Activated CD4-positive, alpha-beta T cell treated with anti-CD3 and anti-CD28 coated beads for 36 hours (primary cell): ENCODE measurements around the gene SCLT1. TPM values are rescaled to one million over a fixed set of nuclear protein-coding genes. Genes with fewer than 3 reads are reported as not detected.

ENCODE experiments used
- ATAC-seq: fragments of 200-7000 bp; cut with Tn5 transposase; one replicate; pipeline ENCODE4 v1.10.0; 2021; ENCODE audit warnings: mild to moderate bottlenecking, moderate library complexity
- CTCF ChIA-PET: fragments of 350-600 bp; sonication (Branson Sonifier 250); formaldehyde crosslinking; loops from one replicate; lab custom pipeline; 2021; ENCODE audit warnings: antibody characterized with exemption; lab: Charles Lee
- POLR2A ChIA-PET: fragments of 350-600 bp; sonication (Branson Sonifier 250); formaldehyde crosslinking; loops from one replicate; lab custom pipeline; 2021; ENCODE audit warnings: antibody characterized with exemption, inconsistent platforms; lab: Charles Lee
- DNase-seq: peaks from one replicate; pipeline ENCODE4 v3.0.0-alpha.2; 2020
- H3K27ac Mint-ChIP-seq: one replicate; pipeline ENCODE4 v1.8.0; 2021; ENCODE audit warnings: mixed read lengths
- H3K27me3 Mint-ChIP-seq: one replicate; pipeline ENCODE4 v1.8.0; 2021; ENCODE audit warnings: mixed read lengths
- H3K36me3 Mint-ChIP-seq: one replicate; pipeline ENCODE4 v1.8.0; 2021; ENCODE audit warnings: low read depth, mixed read lengths
- H3K4me1 Mint-ChIP-seq: one replicate; pipeline ENCODE4 v1.8.0; 2021; ENCODE audit warnings: mixed read lengths
- H3K4me3 Mint-ChIP-seq: one replicate; pipeline ENCODE4 v1.8.0; 2021; ENCODE audit warnings: mild to moderate bottlenecking, moderate library complexity, mixed read lengths
- H3K9me3 Mint-ChIP-seq: one replicate; pipeline ENCODE4 v1.8.0; 2021; ENCODE audit warnings: low read depth, mixed read lengths
- intact Hi-C, 2 experiments: fragments of 100-400 bp; cut with DNase I in 1 of 2; cut with micrococcal nuclease in 1 of 2; formaldehyde crosslinking; loops; one replicate each; pipeline versions ENCODE4 v1.14.2 to v1.15.1; 2022 to 2024; cut with DNase I, micrococcal nuclease
- total RNA-seq, 2 experiments: library from RNA; stranded (reverse); gene quantifications; one replicate each; pipeline ENCODE4 v1.2.3, GENCODE V29; 2021

SCLT1 gene
- total RNA-seq, 2 experiments from 2014 or later = 18.7 to 19.3 TPM

DNA sequence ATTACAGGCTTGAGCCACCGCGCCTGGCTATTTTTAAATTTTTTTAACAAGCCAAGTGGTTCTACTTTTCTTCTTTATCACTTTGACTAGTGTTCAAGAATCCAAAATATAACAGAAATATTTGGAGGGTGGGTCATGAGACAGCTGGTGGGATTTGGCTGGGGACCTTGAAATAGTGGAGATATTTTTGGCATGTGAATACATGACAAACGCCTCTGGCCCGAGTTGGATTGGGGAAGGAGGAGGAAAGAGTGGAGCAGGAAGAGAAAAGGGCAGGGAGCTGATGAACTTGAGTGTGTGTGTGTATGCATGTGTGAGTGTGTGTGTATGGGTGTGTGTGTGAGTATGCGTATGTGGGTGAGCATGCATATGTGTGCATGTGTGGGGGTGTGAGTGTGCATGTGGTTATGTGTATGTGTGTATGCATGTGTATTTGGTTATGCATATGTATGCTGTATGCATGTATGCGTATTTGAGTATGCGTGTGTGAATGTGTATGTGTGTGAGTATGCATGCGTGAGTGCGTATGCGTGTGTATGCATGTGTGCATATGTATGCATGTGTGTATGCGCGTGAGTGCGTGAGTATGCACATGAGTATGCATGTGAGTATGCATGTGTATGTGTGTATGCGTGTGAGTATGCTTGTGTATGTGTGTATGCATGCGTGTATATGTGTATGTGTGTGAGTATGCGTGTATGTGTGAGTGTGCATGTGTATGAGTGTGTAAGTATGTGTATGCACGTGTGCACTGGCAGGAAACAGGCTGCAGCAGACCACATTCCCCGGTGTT, 234.3 kb downstream of the SCLT1 start:
- Mint-ChIP-seq H3K27me3 (no peaks in the 10 kb centered on the region), H3K27ac (no peak overlapping the region), H3K4me3 (no peak overlapping the region), H3K9me3 (no peaks in the 10 kb centered on the region), H3K36me3 (peaks cover 72% of the 10 kb centered on the region), H3K4me1 (peaks cover 52% of the 10 kb centered on the region)
- CTCF ChIA-PET = interaction anchor here (1.1 kb wide), 1 partner anchor 10 kb away, joined by 3 read pairs; no protein-coding TSS in a partner anchor
- POLR2A ChIA-PET = interaction anchor here (0.7 kb wide), 1 partner anchor 571 kb away, joined by 3 read pairs; no protein-coding TSS in a partner anchor
- ATAC-seq = no peak
- DNase-seq = no peak
- intact Hi-C loops = no loop called here

DNA sequence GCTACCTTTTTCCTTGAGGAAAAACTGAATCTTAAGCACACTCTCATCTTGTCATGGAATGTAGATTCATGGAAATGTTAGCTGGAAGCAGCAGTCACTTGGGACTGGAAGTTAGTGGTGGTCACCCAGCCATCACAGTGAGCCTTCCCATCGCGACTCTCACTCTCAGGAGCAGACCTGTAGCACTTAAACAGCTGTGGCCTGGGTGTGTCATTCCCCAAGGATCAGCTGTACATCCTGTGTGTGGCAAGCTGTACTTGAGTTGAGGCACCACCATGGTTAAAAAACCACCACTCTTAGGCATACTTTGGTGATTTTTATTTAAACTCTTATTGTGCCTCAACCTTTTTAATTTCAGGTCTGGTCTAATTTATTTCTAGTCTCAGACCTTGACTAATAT, 237.1 kb downstream of the SCLT1 start:
- DNase-seq (no peak), ATAC-seq (no peak)
- intact Hi-C loops = no loop called here
- H3K9me3 Mint-ChIP-seq = no peaks in the 10 kb centered on the region
- no peaks in the 10 kb centered on the region for H3K27me3 Mint-ChIP-seq
- ChIA-PET POLR2A (interaction anchor here (0.7 to 1.1 kb wide), 2 partner anchors 31 to 237 kb away, joined by 3 to 4 read pairs; partner anchors contain the start of gene SCLT1), CTCF (no interaction called here)
- no peak overlapping the region for H3K4me3 Mint-ChIP-seq
- H3K27ac Mint-ChIP-seq = no peak overlapping the region
- peaks cover 68% of the 10 kb centered on the region for H3K36me3 Mint-ChIP-seq
- H3K4me1 Mint-ChIP-seq = peaks cover 41% of the 10 kb centered on the region

DNA sequence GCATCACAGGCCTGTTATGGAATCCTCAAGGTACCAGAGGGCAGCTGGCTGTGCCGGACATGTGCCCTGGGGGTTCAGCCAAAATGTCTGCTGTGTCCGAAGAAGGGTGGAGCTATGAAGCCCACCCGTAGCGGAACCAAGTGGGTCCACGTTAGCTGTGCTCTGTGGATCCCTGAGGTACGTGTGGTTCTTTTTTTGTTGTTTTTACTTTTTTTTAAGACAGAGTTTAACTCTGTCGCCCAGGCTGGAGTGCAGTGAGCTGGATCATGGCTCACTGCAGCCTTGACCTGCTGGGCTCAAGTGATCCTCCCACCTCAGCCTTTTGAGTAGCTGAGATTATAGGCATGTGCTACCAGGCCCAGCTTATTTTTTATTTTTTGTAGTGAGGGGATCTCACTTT, 237.7 kb downstream of the SCLT1 start:
- Mint-ChIP-seq H3K27ac (no peak overlapping the region), H3K9me3 (no peaks in the 10 kb centered on the region), H3K4me3 (no peak overlapping the region), H3K4me1 (peaks cover 35% of the 10 kb centered on the region), H3K27me3 (no peaks in the 10 kb centered on the region), H3K36me3 (peaks cover 68% of the 10 kb centered on the region)
- DNase-seq (no peak), ATAC-seq (no peak)
- POLR2A ChIA-PET = interaction anchor here (0.7 to 1.1 kb wide), 2 partner anchors 30 to 237 kb away, joined by 3 to 4 read pairs; partner anchors contain the start of gene SCLT1
- CTCF ChIA-PET = interaction anchor here (0.6 to 2.0 kb wide), 2 partner anchors 8 to 13 kb away, joined by 3 to 5 read pairs; no protein-coding TSS in a partner anchor
- intact Hi-C loops = no loop called here

DNA sequence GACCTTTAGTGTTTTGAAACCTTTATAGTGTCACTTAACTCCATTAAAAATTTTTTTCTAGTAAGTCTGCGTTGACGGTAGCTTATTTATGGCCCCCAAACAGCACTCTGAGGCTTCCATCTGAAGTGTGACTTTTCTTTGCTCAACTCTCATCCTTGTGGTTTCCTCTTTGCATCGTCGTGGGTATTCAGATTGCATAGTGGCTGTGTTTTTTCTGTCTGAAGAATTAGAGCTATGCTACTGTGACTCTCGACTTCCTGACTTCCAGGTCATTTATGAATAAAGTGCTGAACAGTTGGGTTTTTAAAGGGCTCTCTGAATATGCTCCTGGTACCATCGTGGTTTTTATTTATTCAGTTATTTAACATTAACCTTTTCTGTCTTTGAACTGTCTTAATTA, 238.9 kb downstream of the SCLT1 start:
- DNase-seq (no peak), ATAC-seq (peak; percentile 93)
- Mint-ChIP-seq H3K4me1 (peaks cover 25% of the 10 kb centered on the region), H3K36me3 (peaks cover 66% of the 10 kb centered on the region), H3K27me3 (no peaks in the 10 kb centered on the region), H3K4me3 (no peak overlapping the region), H3K27ac (peak overlapping the region; percentile 82), H3K9me3 (no peaks in the 10 kb centered on the region)
- ChIA-PET POLR2A (interaction anchor here (0.7 kb wide), 1 partner anchor 8 kb away, joined by 3 read pairs; no protein-coding TSS in a partner anchor), CTCF (interaction anchor here (2.0 kb wide), 1 partner anchor 9 kb away, joined by 5 read pairs; no protein-coding TSS in a partner anchor)
- intact Hi-C loops = no loop called here

DNA sequence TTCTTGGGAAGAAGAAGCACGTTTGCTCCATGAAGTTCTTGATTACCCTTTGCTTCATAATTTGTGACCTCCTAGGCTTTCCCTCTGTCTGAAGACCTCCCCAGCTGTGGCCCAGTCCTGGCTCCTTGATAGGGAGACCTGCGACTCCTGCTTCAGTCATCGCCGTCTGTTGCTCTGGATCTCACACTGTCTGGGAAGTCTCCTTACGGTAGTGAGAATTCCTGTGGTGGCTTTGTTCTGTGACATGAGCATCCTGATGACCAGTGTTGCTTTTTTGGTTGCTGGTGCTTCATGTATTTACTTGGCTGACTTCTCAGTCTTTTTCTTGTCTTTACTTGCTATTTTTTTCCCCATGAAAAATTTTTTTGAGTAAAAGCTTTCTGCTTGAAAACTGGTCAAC, 239.6 kb downstream of the SCLT1 start:
- no peaks in the 10 kb centered on the region for H3K27me3 Mint-ChIP-seq
- H3K4me1 Mint-ChIP-seq = peaks cover 19% of the 10 kb centered on the region
- ATAC-seq (no peak), DNase-seq (no peak)
- ChIA-PET POLR2A (no interaction called here), CTCF (interaction anchor here (2.0 kb wide), 1 partner anchor 10 kb away, joined by 5 read pairs; no protein-coding TSS in a partner anchor)
- H3K27ac Mint-ChIP-seq = peak overlapping the region; percentile 49
- intact Hi-C loops = no loop called here
- no peak overlapping the region for H3K4me3 Mint-ChIP-seq
- no peaks in the 10 kb centered on the region for H3K9me3 Mint-ChIP-seq
- peaks cover 65% of the 10 kb centered on the region for H3K36me3 Mint-ChIP-seq

DNA sequence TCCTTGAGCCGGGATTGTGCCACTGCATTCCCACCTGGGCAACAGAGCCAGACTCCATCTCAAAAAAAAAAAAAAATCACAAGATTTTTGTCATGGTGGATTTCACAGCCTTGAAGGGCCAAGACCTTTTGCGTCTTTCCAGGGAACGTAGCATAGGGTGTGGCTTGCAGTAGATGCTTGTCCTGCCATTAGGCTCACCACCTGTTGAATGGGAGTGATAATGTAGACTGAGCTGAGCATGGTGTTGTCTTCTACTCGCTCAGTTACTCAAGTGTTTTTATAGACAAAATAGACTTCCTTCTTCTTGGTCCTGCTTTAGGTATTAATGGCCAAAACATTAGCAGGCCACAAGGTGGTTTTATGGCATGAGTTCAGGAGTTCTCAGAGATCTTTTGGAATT, 243.1 kb downstream of the SCLT1 start:
- Mint-ChIP-seq H3K4me1 (peaks cover 24% of the 10 kb centered on the region), H3K4me3 (no peak overlapping the region), H3K36me3 (peaks cover 64% of the 10 kb centered on the region), H3K9me3 (no peaks in the 10 kb centered on the region), H3K27ac (no peak overlapping the region), H3K27me3 (no peaks in the 10 kb centered on the region)
- ATAC-seq (no peak), DNase-seq (no peak)
- POLR2A ChIA-PET = no interaction called here
- intact Hi-C loops = no loop called here
- CTCF ChIA-PET = interaction anchor here (0.6 to 1.4 kb wide), 2 partner anchors 12 to 378 kb away, joined by 3 read pairs; no protein-coding TSS in a partner anchor

DNA sequence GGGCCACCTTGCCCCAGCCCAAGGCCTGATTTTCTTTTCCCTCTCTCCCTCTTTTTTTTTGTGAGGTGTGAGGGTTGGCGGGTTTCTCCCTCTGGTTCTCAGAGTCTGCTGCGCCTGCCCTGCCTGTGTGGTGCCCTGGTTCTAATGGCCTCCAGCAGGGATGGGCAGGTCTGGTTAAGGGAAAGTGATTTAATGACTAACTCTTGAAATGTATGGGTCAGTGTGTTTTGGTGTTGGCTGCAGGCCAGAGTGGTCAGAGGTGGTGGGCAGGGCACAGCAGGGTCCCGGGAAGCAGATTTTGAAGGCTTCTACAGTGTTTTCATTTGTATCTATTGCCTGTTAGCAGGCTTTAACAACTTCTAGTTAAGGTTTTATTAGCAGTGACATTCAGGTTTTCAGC, 244.9 kb downstream of the SCLT1 start:
- POLR2A ChIA-PET = no interaction called here

DNA sequence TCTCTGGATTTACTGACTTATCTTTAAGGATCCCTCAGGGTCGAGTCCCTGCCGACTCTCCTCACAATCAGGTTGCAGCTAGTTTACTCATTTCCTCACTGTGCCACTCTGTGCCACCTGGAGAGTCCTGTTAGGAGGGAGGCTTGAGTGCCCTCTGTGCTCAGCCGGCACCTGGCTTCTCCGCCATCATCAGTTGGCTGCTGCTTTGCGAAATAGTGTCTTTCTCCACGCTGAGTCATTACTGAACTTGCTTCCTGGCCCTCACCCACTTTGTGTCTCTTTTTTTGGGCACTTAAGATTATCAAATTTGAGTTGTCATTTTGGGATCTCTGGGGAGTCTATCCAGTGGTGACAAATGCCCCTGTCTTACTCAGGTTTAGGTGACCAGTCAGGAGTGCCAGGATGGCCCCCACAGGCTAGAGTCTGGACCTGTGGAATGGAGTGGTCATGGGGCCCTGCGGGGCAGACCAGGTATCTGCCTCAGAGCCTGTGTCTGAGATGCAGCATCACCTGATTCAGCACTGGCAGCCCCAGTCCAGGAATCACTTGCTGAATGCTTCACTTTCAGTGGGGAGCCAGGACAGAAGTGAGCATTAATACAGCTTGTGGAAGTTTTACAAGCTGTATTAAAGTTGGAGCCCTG, 246.1 kb downstream of the SCLT1 start:
- intact Hi-C loops = no loop called here
- Mint-ChIP-seq H3K27me3 (no peaks in the 10 kb centered on the region), H3K4me1 (peaks cover 5% of the 10 kb centered on the region), H3K4me3 (no peak overlapping the region), H3K36me3 (peaks cover 66% of the 10 kb centered on the region), H3K27ac (peak overlapping the region; percentile 55), H3K9me3 (no peaks in the 10 kb centered on the region)
- ChIA-PET POLR2A (no interaction called here), CTCF (no interaction called here)
- ATAC-seq = no peak
- DNase-seq = no peak

More for the DNA sequence above, 244.9 kb downstream of the SCLT1 start:
- Mint-ChIP-seq H3K27me3 (no peaks in the 10 kb centered on the region), H3K9me3 (no peaks in the 10 kb centered on the region), H3K36me3 (peaks cover 72% of the 10 kb centered on the region), H3K4me1 (peaks cover 12% of the 10 kb centered on the region), H3K4me3 (no peak overlapping the region), H3K27ac (peak overlapping the region; percentile 49)
- intact Hi-C loops = no loop called here
- CTCF ChIA-PET = no interaction called here
- ATAC-seq (no peak), DNase-seq (no peak)

DNA sequence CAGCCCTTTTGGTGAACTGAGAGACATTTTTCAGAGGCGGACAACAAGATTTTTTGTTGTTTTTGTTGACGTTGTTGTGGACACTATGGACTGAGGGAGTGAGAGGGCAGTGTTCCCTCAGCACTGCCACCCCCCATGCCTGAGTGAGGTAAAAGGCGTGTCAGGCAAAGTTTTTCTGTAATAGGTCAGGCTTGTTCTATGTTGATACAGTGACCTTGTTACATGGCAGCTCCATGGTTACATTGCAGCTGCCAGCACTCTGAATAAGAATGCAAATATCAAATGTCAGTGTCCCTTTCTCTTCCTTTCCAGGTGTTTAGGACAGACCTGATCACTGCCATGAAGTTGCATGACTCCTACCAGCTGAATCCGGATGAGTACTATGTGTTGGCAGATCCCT, 247.3 kb downstream of the SCLT1 start:
- CTCF ChIA-PET = no interaction called here
- ATAC-seq (no peak), DNase-seq (no peak)
- POLR2A ChIA-PET = no interaction called here
- Mint-ChIP-seq H3K9me3 (no peaks in the 10 kb centered on the region), H3K27ac (peak overlapping the region; percentile 10), H3K27me3 (no peaks in the 10 kb centered on the region), H3K4me3 (no peak overlapping the region), H3K4me1 (peaks cover 12% of the 10 kb centered on the region), H3K36me3 (peaks cover 64% of the 10 kb centered on the region)
- intact Hi-C loops = no loop called here

DNA sequence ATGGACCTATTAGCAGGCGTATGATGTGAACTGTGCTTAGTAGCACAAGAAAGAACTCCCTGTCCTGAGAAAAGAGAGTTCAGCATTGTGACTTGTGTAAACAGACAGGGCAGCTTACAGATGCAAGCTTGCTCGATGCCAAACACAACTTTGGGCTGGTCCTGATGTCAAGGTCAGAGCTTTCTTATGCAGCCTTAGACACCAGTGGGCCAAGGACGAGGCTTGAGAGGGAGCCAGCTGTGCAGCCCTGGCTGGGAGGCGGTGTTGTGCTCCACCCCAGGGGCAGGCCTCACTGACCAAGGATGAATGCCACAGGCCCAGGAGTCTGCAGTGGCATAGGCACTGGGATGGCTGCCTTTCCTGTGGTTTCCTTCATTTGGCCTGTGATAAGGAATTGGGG, 248.4 kb downstream of the SCLT1 start:
- no peak overlapping the region for H3K4me3 Mint-ChIP-seq
- no peaks in the 10 kb centered on the region for H3K9me3 Mint-ChIP-seq
- no peak for DNase-seq
- ChIA-PET POLR2A (no interaction called here), CTCF (no interaction called here)
- no peak for ATAC-seq
- no peaks in the 10 kb centered on the region for H3K27me3 Mint-ChIP-seq
- H3K4me1 Mint-ChIP-seq = peaks cover 23% of the 10 kb centered on the region
- intact Hi-C loops = no loop called here
- H3K27ac Mint-ChIP-seq = no peak overlapping the region
- peaks cover 57% of the 10 kb centered on the region for H3K36me3 Mint-ChIP-seq

DNA sequence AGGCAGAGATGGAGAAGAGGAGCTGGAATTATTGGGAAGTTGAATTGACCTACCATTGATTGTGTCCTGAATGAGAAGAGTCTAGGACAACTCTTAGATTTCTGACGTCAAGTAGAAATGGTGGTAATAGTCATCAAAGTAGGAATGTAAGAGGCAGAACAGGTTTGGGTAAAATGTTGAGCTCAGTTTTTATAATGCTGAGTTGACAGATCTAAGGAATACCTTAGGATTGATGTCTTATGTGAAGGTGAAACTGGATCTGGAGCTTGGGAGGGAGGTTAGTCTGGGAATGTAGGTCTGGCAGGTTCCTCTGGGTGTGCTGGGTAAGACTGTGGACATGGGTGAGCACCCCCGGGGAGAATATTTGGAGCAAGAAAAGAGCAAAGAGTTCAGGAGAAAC, 251.9 kb downstream of the SCLT1 start:
- H3K27me3 Mint-ChIP-seq = no peaks in the 10 kb centered on the region
- DNase-seq (no peak), ATAC-seq (no peak)
- ChIA-PET CTCF (no interaction called here), POLR2A (interaction anchor here (1.3 kb wide), 1 partner anchor 29 kb away, joined by 4 read pairs; no protein-coding TSS in a partner anchor)
- H3K27ac Mint-ChIP-seq = peak overlapping the region; percentile 75
- intact Hi-C loops = no loop called here
- peaks cover 39% of the 10 kb centered on the region for H3K36me3 Mint-ChIP-seq
- H3K9me3 Mint-ChIP-seq = no peaks in the 10 kb centered on the region
- peaks cover 49% of the 10 kb centered on the region for H3K4me1 Mint-ChIP-seq
- no peak overlapping the region for H3K4me3 Mint-ChIP-seq
